H9 (cell line): ENCODE measurements around the gene PRR5L. TPM values are rescaled to one million over a fixed set of nuclear protein-coding genes. Genes with fewer than 3 reads are reported as not detected.

Experiments
- DNase-seq: peaks from one replicate; pipeline ENCODE4 v3.0.0-alpha.2; 2017
- H2AFZ ChIP-seq: one replicate; pipeline ENCODE4 v1.6.1; 2013; ENCODE audit warnings: mild to moderate bottlenecking, low read length, control low read depth, moderate library complexity
- H2AK5ac ChIP-seq: 2 replicates; pipeline ENCODE4 v1.6.1; 2013; ENCODE audit warnings: low read length, control low read depth, mixed read lengths; ENCODE audit not compliant: insufficient read length
- H2BK120ac ChIP-seq: one replicate; pipeline ENCODE4 v1.6.1; 2013; ENCODE audit warnings: low read depth, mild to moderate bottlenecking, low read length, control low read depth, inconsistent platforms; ENCODE audit not compliant: poor library complexity, severe bottlenecking
- H2BK12ac ChIP-seq: 2 replicates; pipeline ENCODE4 v1.6.1; 2013; ENCODE audit warnings: low read length, control low read depth, mixed read lengths, low read depth; ENCODE audit not compliant: insufficient read length
- H2BK15ac ChIP-seq: 2 replicates; pipeline ENCODE4 v1.6.1; 2013; ENCODE audit warnings: low read depth, low read length, control low read depth
- H2BK20ac ChIP-seq: one replicate; pipeline ENCODE4 v1.6.1; 2013; ENCODE audit warnings: low read depth, mild to moderate bottlenecking, low read length, control low read depth, inconsistent platforms; ENCODE audit not compliant: poor library complexity, severe bottlenecking
- H2BK5ac ChIP-seq: 2 replicates; pipeline ENCODE4 v1.6.1; 2013; ENCODE audit warnings: low read length, control low read depth, mixed read lengths; ENCODE audit not compliant: insufficient read length
- H3K14ac ChIP-seq: 2 replicates; pipeline ENCODE4 v1.6.1; 2013; ENCODE audit warnings: low read length, control low read depth; ENCODE audit not compliant: insufficient read depth
- H3K18ac ChIP-seq: 2 replicates; pipeline ENCODE4 v1.6.1; 2013; ENCODE audit warnings: low read depth, mild to moderate bottlenecking, mixed read lengths, low read length, control low read depth; ENCODE audit not compliant: insufficient read length
- H3K23ac ChIP-seq: 2 replicates; pipeline ENCODE4 v1.6.1; 2013; ENCODE audit warnings: low read length, control low read depth, mixed read lengths, low read depth; ENCODE audit not compliant: insufficient read length
- H3K23me2 ChIP-seq: 2 replicates; pipeline ENCODE4 v1.6.1; 2013; ENCODE audit warnings: low read depth, mild to moderate bottlenecking, mixed read lengths, low read length, control low read depth; ENCODE audit not compliant: insufficient read length, poor library complexity, severe bottlenecking
- H3K27ac ChIP-seq: 2 replicates; pipeline ENCODE4 v1.5.1; 2013; ENCODE audit warnings: low read length, control low read depth, mixed read lengths, low read depth; ENCODE audit not compliant: insufficient read length
- H3K27me3 ChIP-seq: 2 replicates; pipeline ENCODE4 v1.6.1; 2013; ENCODE audit warnings: low read length, control low read depth, inconsistent platforms; ENCODE audit not compliant: insufficient read depth
- H3K4ac ChIP-seq: 2 replicates; pipeline ENCODE4 v1.6.1; 2013; ENCODE audit warnings: low read depth, mild to moderate bottlenecking, control low read depth, inconsistent platforms, low read length, moderate library complexity
- H3K4me1 ChIP-seq: 2 replicates; pipeline ENCODE4 v1.6.1; 2013; ENCODE audit warnings: low read length, control low read depth, inconsistent platforms; ENCODE audit not compliant: insufficient read depth
- H3K4me2 ChIP-seq: 2 replicates; pipeline ENCODE4 v1.6.1; 2013; ENCODE audit warnings: low read length, control low read depth, mixed read lengths; ENCODE audit not compliant: insufficient read length, insufficient read depth
- H3K56ac ChIP-seq: 2 replicates; pipeline ENCODE4 v1.6.1; 2013; ENCODE audit warnings: low read depth, mild to moderate bottlenecking, mixed read lengths, low read length, control low read depth; ENCODE audit not compliant: insufficient read length
- H3K79me1 ChIP-seq: 2 replicates; pipeline ENCODE4 v1.6.1; 2013; ENCODE audit warnings: low read depth, mild to moderate bottlenecking, moderate library complexity, low read length, control low read depth, inconsistent platforms; ENCODE audit not compliant: insufficient read depth, poor library complexity, severe bottlenecking
- H3K79me2 ChIP-seq: 2 replicates; pipeline ENCODE4 v1.6.1; 2013; ENCODE audit warnings: low read length, control low read depth, inconsistent platforms; ENCODE audit not compliant: insufficient read depth
- H3K9ac ChIP-seq: 2 replicates; pipeline ENCODE4 v1.6.1; 2013; ENCODE audit warnings: low read length, control low read depth, mixed read lengths; ENCODE audit not compliant: insufficient read length; ENCODE audit errors: extremely low read depth
- H3K9me3 ChIP-seq: one replicate; pipeline ENCODE4 v1.6.1; 2013; ENCODE audit warnings: low read depth, low read length, inconsistent platforms; ENCODE audit not compliant: control insufficient read depth
- H3T11ph ChIP-seq: one replicate; pipeline ENCODE4 v1.6.1; 2013; ENCODE audit warnings: mild to moderate bottlenecking, low read length, control low read depth, inconsistent platforms
- H4K20me1 ChIP-seq: one replicate; pipeline ENCODE4 v1.6.1; 2013; ENCODE audit not compliant: control insufficient read depth, insufficient read length, insufficient read depth
- H4K5ac ChIP-seq: 2 replicates; pipeline ENCODE4 v1.6.1; 2013; ENCODE audit warnings: low read depth, mild to moderate bottlenecking, mixed read lengths, low read length, control low read depth; ENCODE audit not compliant: insufficient read length
- H4K8ac ChIP-seq: replicated peaks from 2 replicates; pipeline ENCODE4 v1.6.1; 2013; ENCODE audit warnings: low read length, control low read depth, mixed read lengths, low read depth; ENCODE audit not compliant: insufficient read length
- H4K91ac ChIP-seq: 2 replicates; pipeline ENCODE4 v1.6.1; 2013; ENCODE audit warnings: low read depth, mild to moderate bottlenecking, moderate library complexity, mixed read lengths, low read length, control low read depth; ENCODE audit not compliant: insufficient read length
- H3K27ac Mint-ChIP-seq, 3 experiments: 2 replicates in 2 of 3; 3 replicates in 1 of 3; pipeline ENCODE4 v1.8.0; 2020 to 2021; ENCODE audit warnings: mixed read lengths in 3 of 3, mild to moderate bottlenecking in 1 of 3, moderate library complexity in 1 of 3
- H3K27me3 Mint-ChIP-seq: 2 replicates; pipeline ENCODE4 v1.8.0; 2021; ENCODE audit warnings: low read depth, mild to moderate bottlenecking, moderate library complexity, mixed read lengths
- H3K36me3 Mint-ChIP-seq, 3 experiments: 2 replicates in 2 of 3; 3 replicates in 1 of 3; pipeline ENCODE4 v1.8.0; 2020 to 2021; ENCODE audit warnings: low read depth in 3 of 3, mixed read lengths in 3 of 3; ENCODE audit not compliant: insufficient read depth in 1 of 3
- H3K4me1 Mint-ChIP-seq, 2 experiments: 2 replicates each; pipeline ENCODE4 v1.8.0; 2020; ENCODE audit warnings: mixed read lengths in 2 of 2
- H3K4me3 Mint-ChIP-seq, 2 experiments: 2 replicates in 1 of 2; 3 replicates in 1 of 2; pipeline ENCODE4 v1.8.0; 2020 to 2021; ENCODE audit warnings: mild to moderate bottlenecking in 2 of 2, mixed read lengths in 2 of 2, moderate library complexity in 1 of 2
- H3K9me3 Mint-ChIP-seq, 2 experiments: 2 replicates in 1 of 2; 3 replicates in 1 of 2; pipeline ENCODE4 v1.8.0; 2020; ENCODE audit warnings: mild to moderate bottlenecking in 2 of 2, mixed read lengths in 2 of 2, moderate library complexity in 1 of 2
- CTCF ChIP-seq: fragments of 200-600 bp; sonication (generic); conservative IDR thresholded peaks from 3 replicates; pipeline ENCODE4 v1.8.0; 2021; ENCODE audit warnings: antibody characterized with exemption, mild to moderate bottlenecking
- WGBS: extraction: QIAGEN DNeasy Blood & Tissue Kit; methylation state at CpG from one replicate; pipeline ENCODE4 v1.1.7; 2013; ENCODE audit warnings: missing lambda C conversion rate, low lambda C conversion rate, mixed read lengths; ENCODE audit not compliant: insufficient read length; ENCODE audit errors: extremely low coverage; 5-methylcytosine and 5-hydroxymethylcytosine counted together
- total RNA-seq: library from RNA; stranded (reverse); gene quantifications from 2 replicates; pipeline ENCODE4 v1.2.1, GENCODE V29; 2021

Gene PRR5L
- total RNA-seq, 1 experiment from 2014 or later, result 5.6 TPM

- no peak overlapping the region for H3K56ac ChIP-seq
- Mint-ChIP-seq H3K27ac (no peak overlapping the region), H3K4me3 (no peak overlapping the region), H3K36me3 (peaks cover 0 to 7% (median 0%) of the 10 kb centered on the region in 3 experiments; a peak in 2 of 7 replicates), H3K9me3 (no peaks in the 10 kb centered on the region), H3K27me3 (peaks cover 4% of the 10 kb centered on the region), H3K4me1 (peaks cover 0 to 4% of the 10 kb centered on the region in 2 experiments; a peak in 1 of 4 replicates)
- no peak overlapping the region for H3K4ac ChIP-seq
- H2AK5ac ChIP-seq, result no peak overlapping the region
- H3K18ac ChIP-seq, result no peak overlapping the region
- H4K91ac ChIP-seq, result no peak overlapping the region
- no peak overlapping the region for H2BK20ac ChIP-seq
- no peaks in the 10 kb centered on the region for H3K27me3 ChIP-seq
- H3K79me1 ChIP-seq, result no peaks in the 10 kb centered on the region
- H4K20me1 ChIP-seq, result no peaks in the 10 kb centered on the region
- no peak overlapping the region for H3K9ac ChIP-seq
- no peaks in the 10 kb centered on the region for H3K4me1 ChIP-seq
- no peak overlapping the region for H3T11ph ChIP-seq
- no peaks in the 10 kb centered on the region for H3K23me2 ChIP-seq
- no peak for TF ChIP-seq CTCF
- no peak overlapping the region for H4K8ac ChIP-seq
- no peaks in the 10 kb centered on the region for H3K9me3 ChIP-seq
- H3K4me2 ChIP-seq, result no peak overlapping the region
- no peak overlapping the region for H2BK12ac ChIP-seq
- H3K27ac ChIP-seq, result no peak overlapping the region
- no peak overlapping the region for H2BK15ac ChIP-seq
- H3K14ac ChIP-seq, result no peak overlapping the region
- no peaks in the 10 kb centered on the region for H3K79me2 ChIP-seq
- H2BK120ac ChIP-seq, result no peak overlapping the region
- no peak overlapping the region for H4K5ac ChIP-seq
- WGBS, result no CpG with 5 or more reads among the region's 1 CpG
- no peak for DNase-seq
- no peak overlapping the region for H2BK5ac ChIP-seq
- H2AFZ ChIP-seq, result no peak overlapping the region
- no peak overlapping the region for H3K23ac ChIP-seq
Observed at GRCh38 chr11:36333468-36333867, 37.4 kb downstream of the PRR5L start.
